AG09319 (cell line): ENCODE data around the gene ATP13A5.

Experiments used
- DNase-seq: peaks from one replicate; pipeline ENCODE4 v3.0.0-alpha.2; 2010; ENCODE audit warnings: low read depth; ENCODE audit errors: extremely low read depth
- TF ChIP-seq, protein P1 (sequence below): IDR thresholded peaks from 2 replicates; pipeline ENCODE4 v1.5.1; 2011; ENCODE audit warnings: low read depth, mild to moderate bottlenecking, inconsistent platforms, low read length, moderate library complexity

Gene ATP13A5

DNA sequence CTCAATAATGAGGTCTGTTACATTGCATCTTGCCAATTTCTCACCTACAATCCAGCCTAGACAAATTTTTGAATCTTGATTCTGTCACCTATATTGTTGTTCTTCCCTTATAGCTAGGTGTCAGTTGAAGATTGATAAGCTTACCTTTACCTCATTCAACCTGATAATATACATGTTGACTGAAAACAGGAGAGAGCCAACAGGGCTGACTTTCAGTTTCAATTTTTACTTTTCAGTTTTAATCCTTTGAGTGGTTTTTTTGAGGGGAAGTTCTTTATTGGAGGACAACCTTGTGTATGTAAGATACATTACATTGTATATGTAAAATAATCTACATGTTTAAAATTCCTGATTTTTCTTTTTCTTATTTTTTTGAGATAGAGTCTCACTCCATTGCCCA, 5.8 kb downstream of the ATP13A5 start:
- TF ChIP-seq, protein P1, sequence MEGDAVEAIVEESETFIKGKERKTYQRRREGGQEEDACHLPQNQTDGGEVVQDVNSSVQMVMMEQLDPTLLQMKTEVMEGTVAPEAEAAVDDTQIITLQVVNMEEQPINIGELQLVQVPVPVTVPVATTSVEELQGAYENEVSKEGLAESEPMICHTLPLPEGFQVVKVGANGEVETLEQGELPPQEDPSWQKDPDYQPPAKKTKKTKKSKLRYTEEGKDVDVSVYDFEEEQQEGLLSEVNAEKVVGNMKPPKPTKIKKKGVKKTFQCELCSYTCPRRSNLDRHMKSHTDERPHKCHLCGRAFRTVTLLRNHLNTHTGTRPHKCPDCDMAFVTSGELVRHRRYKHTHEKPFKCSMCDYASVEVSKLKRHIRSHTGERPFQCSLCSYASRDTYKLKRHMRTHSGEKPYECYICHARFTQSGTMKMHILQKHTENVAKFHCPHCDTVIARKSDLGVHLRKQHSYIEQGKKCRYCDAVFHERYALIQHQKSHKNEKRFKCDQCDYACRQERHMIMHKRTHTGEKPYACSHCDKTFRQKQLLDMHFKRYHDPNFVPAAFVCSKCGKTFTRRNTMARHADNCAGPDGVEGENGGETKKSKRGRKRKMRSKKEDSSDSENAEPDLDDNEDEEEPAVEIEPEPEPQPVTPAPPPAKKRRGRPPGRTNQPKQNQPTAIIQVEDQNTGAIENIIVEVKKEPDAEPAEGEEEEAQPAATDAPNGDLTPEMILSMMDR: no peak
- no peak for DNase-seq

- TF ChIP-seq, protein P1: no peak
- DNase-seq: no peak
Measured at GRCh38 chr3:193367868-193368267, 10.7 kb downstream of the ATP13A5 start.

- DNase-seq: no peak
- TF ChIP-seq, protein P1: no peak
Measured at GRCh38 chr3:193357291-193357690, 21.3 kb downstream of the ATP13A5 start.

DNA sequence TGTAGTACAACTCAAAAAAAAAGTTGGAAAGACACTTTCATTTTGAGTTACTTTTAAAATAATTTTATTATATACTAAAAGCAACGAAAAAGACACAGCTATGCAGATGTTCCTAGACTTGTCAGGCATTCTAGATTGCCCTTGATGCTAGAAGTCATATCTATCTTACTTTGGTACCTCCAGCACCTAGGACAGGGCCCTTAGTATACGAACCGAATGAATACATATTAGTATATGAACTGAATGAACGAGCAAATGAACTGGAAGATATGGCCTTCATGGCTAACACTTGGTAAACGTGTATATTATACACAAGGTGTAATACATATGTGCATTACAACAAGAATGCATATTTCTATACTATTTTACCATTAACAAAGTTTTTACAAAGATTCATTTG, 24.1 kb downstream of the ATP13A5 start:
- TF ChIP-seq, protein P1: no peak
- DNase-seq: no peak

GRCh38 chr3:193350744-193351143, 27.8 kb downstream of the ATP13A5 start:
- TF ChIP-seq, protein P1: no peak
- no peak for DNase-seq

DNA sequence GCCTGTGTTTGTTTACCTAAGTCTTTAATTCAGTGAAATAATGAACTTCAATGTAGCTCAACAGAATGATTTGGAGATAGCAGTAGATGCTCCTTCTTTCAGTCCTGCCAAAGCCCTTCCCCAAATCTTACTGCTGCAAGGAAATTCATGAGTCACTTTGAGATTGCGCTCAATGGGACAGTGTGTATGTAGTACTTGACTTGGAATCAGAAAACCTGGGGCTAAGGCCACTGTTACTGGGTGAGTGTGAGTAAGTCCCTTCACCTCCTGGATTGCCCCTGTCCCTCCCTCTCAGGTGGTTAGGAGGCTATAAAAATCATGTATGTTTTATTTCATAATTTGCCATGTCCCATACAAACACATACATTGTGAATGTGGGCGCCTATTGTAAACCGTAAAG, 29.9 kb downstream of the ATP13A5 start:
- TF ChIP-seq, protein P1: no peak
- DNase-seq: no peak

- DNase-seq: no peak
- TF ChIP-seq, protein P1: no peak
Measured at GRCh38 chr3:193347521-193348501, 30.7 kb downstream of the ATP13A5 start.
